ENCODE results near the gene B4GALT2. TPM values are rescaled to one million over a fixed set of nuclear protein-coding genes. Genes with fewer than 3 reads are reported as not detected.

B4GALT2 gene
- total and polyA plus RNA-seq, 2 of the 8 experiments (the other 6 are each of a cell fraction or from before 2014, with no cell fraction given): 56.5 to 121 TPM

DNA sequence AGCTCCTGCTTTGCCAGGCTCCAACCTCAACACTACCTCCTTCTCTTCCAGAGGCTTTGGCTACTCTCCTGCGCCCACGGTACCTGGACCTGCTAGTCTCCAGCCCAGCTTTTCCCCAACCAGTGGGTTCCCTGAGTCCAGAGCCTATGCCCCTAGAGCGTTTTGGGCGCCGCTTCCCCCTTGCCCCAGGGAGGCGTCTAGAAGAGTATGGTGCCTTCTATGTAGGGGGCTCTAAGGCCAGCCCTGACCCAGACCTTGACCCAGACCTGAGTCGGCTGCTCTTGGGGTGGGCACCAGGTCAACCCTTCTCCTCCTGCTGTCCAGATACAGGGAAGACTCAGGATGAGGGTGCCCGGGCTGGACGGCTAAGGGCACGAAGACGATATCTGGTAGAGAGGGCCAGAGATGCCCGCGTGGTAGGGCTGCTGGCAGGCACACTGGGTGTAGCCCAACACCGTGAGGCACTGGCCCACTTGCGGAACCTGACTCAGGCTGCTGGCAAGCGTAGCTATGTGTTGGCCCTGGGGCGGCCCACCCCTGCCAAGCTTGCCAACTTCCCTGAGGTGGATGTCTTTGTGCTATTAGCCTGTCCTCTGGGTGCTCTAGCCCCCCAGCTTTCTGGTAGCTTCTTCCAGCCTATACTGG lies 7.6 kb upstream of the B4GALT2 start:
- Histone ChIP-seq H3K9me3 (ENCODE audit: insufficient read depth in 2 of 2, low read depth in 1 of 2, low read length in 1 of 2) (no peaks in the 10 kb centered on the region), H2AK5ac (ENCODE audit: low read depth, low read length) (no peak overlapping the region), H3K4me1 (replicated peaks in 1 of 4; ENCODE audit: control insufficient read depth in 3 of 4, insufficient read depth in 4 of 4, low read length in 3 of 4) (peaks cover 3 to 14% (median 8%) of the 10 kb centered on the region in 4 experiments), H3K4me2 (ENCODE audit: insufficient read depth in 1 of 2, low read depth in 2 of 2, low read length in 2 of 2) (no peak overlapping the region; a peak in 1 of 4 replicates), H3K14ac (ENCODE audit: insufficient read length) (no peak overlapping the region), H3K9ac (replicated peaks in 1 of 4; ENCODE audit: extremely low read depth in 1 of 4, low read depth in 3 of 4, low read length in 3 of 4) (no peak overlapping the region), H3K56ac (replicated peaks; ENCODE audit: insufficient read length, low read depth, low read length) (no peak overlapping the region), H4K5ac (ENCODE audit: insufficient read length, low read depth, low read length) (no peak overlapping the region), H3K36me3 (ENCODE audit: control insufficient read depth in 2 of 4, insufficient read depth in 4 of 4, low read length in 3 of 4) (peaks cover 0 to 18% (median 9%) of the 10 kb centered on the region in 4 experiments; a peak in 4 of 8 replicates), H2BK120ac (replicated peaks; ENCODE audit: low read depth, low read length) (no peak overlapping the region), H2AFZ (ENCODE audit: low read length) (no peak overlapping the region), H3K23me2 (ENCODE audit: low read depth, low read length) (peaks cover 20% of the 10 kb centered on the region), H4K91ac (replicated peaks; ENCODE audit: insufficient read length, low read length) (no peak overlapping the region), H3K4ac (replicated peaks; ENCODE audit: insufficient read length, low read depth, low read length) (no peak overlapping the region), H3K27ac (ENCODE audit: low read depth, low read length) (no peak overlapping the region), H3K79me2 (ENCODE audit: control insufficient read depth in 1 of 2, insufficient read depth in 2 of 2, low read length in 2 of 2) (peaks cover 0 to 24% of the 10 kb centered on the region in 2 experiments; a peak in 2 of 4 replicates), H3K4me3 (ENCODE audit: extremely low read depth in 1 of 4, insufficient read depth in 2 of 4, low read depth in 3 of 4, low read length in 4 of 4) (no peak overlapping the region), H2BK20ac (ENCODE audit: low read length) (no peak overlapping the region), H3K79me1 (ENCODE audit: low read depth, low read length) (peaks cover 11% of the 10 kb centered on the region; the same call in 1 of the 2 replicates), H3K23ac (ENCODE audit: insufficient read length) (no peak overlapping the region), H2BK5ac (ENCODE audit: low read depth, low read length) (no peak overlapping the region), H3K18ac (ENCODE audit: extremely low read depth, low read length) (no peak overlapping the region), H3K27me3 (replicated peaks in 1 of 4; ENCODE audit: control insufficient read depth in 3 of 4, extremely low read depth in 1 of 4, insufficient read depth in 3 of 4, low read length in 3 of 4) (no peaks in the 10 kb centered on the region), H4K8ac (ENCODE audit: extremely low read depth, insufficient read depth, low read length) (peak overlapping the region; percentile 1; the same call in 1 of the 2 replicates), H4K20me1 (replicated peaks in 1 of 2; ENCODE audit: control insufficient read depth in 1 of 2, insufficient read depth in 2 of 2, low read length in 2 of 2) (peaks cover 4 to 16% of the 10 kb centered on the region in 2 experiments), H2BK12ac (ENCODE audit: low read depth, low read length) (no peak overlapping the region), H2BK15ac (ENCODE audit: low read length) (no peak overlapping the region)
- FAIRE-seq (no peak), DNase-seq (ENCODE audit: low read depth in 1 of 2, low spot score in 2 of 2) (no peak)
- WGBS, 2 experiments (ENCODE audit: extremely low coverage in 1 of 2, insufficient coverage in 1 of 2, insufficient read length in 1 of 2, insufficient replicate concordance in 2 of 2, low coverage in 1 of 2, low lambda C conversion rate in 2 of 2, missing lambda C conversion rate in 1 of 2): 95% methylated on average over 17 of the region's 17 CpGs; no CpG with 5 or more reads in 1 of the 2 experiments
- TF ChIP-seq YY1 (IDR thresholded peaks at IDR 0.05; ENCODE audit: low read depth, low read length) (no peak), BCL11A (IDR thresholded peaks at IDR 0.05; ENCODE audit: low read depth in 2 of 2, low read length in 2 of 2) (no peak), MAFK (IDR thresholded peaks at IDR 0.05; ENCODE audit: low read depth, low read length) (no peak), CBX8 (IDR thresholded peaks at IDR 0.05; ENCODE audit: borderline replicate concordance, low read depth, low read length) (no peak), TAF7 (optimal IDR thresholded peaks at IDR 0.05; ENCODE audit: borderline replicate concordance, low read depth, low read length) (no peak), TBP (IDR thresholded peaks at IDR 0.05; ENCODE audit: low read depth, low read length) (no peak), HDAC6 (IDR thresholded peaks at IDR 0.05; ENCODE audit: low read depth, low read length) (no peak), CREB1 (IDR thresholded peaks at IDR 0.05) (no peak)
- TF ChIP-seq, protein P1, sequence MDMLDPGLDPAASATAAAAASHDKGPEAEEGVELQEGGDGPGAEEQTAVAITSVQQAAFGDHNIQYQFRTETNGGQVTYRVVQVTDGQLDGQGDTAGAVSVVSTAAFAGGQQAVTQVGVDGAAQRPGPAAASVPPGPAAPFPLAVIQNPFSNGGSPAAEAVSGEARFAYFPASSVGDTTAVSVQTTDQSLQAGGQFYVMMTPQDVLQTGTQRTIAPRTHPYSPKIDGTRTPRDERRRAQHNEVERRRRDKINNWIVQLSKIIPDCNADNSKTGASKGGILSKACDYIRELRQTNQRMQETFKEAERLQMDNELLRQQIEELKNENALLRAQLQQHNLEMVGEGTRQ (IDR thresholded peaks at IDR 0.05; ENCODE audit: low read length): no peak
- CTCF ChIA-PET (ENCODE audit: partially characterized antibody): interaction anchor here (0.7 to 9.2 kb wide), 14 partner anchors 9 to 207 kb away, joined by 3 to 79 read pairs (median 5); partner anchors contain the start of genes IPO13 and SLC6A9
- POLR2A ChIA-PET (ENCODE audit: partially characterized antibody): interaction anchor here (0.6 to 12.9 kb wide), 7 partner anchors 9 to 76 kb away, joined by 3 to 189 read pairs (median 5); partner anchors contain the start of genes CCDC24 and IPO13

Data from H1 (cell line).